Measurements from ENCODE around the gene SRRM1. TPM values are rescaled to one million over a fixed set of nuclear protein-coding genes. Genes with fewer than 3 reads are reported as not detected.
"Not testable (repeated sequence)": the region's sequence is repeated elsewhere in the genome, so short reads cannot be mapped to it uniquely, and the experiment has no call there.

The SRRM1 gene
- total and polyA plus RNA-seq, 4 experiments from 2014 or later = 73.8 to 230 (median 219) TPM

GRCh38 chr1:24698326-24698725 lies 55.2 kb downstream of the SRRM1 start:
- H3K4me3 Mint-ChIP-seq; H3K27me3 Mint-ChIP-seq; H3K27me3 ChIP-seq (ENCODE audit: insufficient read depth, low read length); H3K4me1 Mint-ChIP-seq; H3K27ac ChIP-seq (ENCODE audit: low read depth, low read length); H3K27ac Mint-ChIP-seq; H3K9me3 ChIP-seq (ENCODE audit: control insufficient read depth in 1 of 2, low read length in 2 of 2); H3K4me1 ChIP-seq (ENCODE audit: insufficient read depth, low read length); H3K4me3 ChIP-seq (ENCODE audit: low read length in 2 of 2); POLR2A ChIA-PET (ENCODE audit: partially characterized antibody); H3K36me3 Mint-ChIP-seq; H3K36me3 ChIP-seq (ENCODE audit: insufficient read depth, low read length); intact Hi-C loops (cut with micrococcal nuclease); DNase-seq; H3K9me3 Mint-ChIP-seq: not testable (repeated sequence)
- CTCF ChIA-PET (ENCODE audit: partially characterized antibody) = interaction anchor here (0.7 to 2.6 kb wide), 4 partner anchors 9 to 137 kb away, joined by 3 to 10 read pairs (median 4); no protein-coding TSS in a partner anchor

- intact Hi-C loops (cut with micrococcal nuclease) = no loop called here
- POLR2A ChIA-PET (ENCODE audit: partially characterized antibody) = no interaction called here
- H3K27me3 Mint-ChIP-seq = no peaks in the 10 kb centered on the region
Observed at GRCh38 chr1:24699628-24700027, 56.5 kb downstream of the SRRM1 start.

GRCh38 chr1:24702511-24703293 lies 59.6 kb downstream of the SRRM1 start:
- peaks cover 0 to 2% of the 10 kb centered on the region in 2 donors for H3K27me3 Mint-ChIP-seq
- POLR2A ChIA-PET (ENCODE audit: partially characterized antibody) = no interaction called here
- CTCF ChIA-PET (ENCODE audit: partially characterized antibody) = interaction anchor here (0.6 to 1.0 kb wide), 2 partner anchors 130 to 132 kb away, joined by 3 read pairs; no protein-coding TSS in a partner anchor

More at GRCh38 chr1:24699628-24700027, 56.5 kb downstream of the SRRM1 start:
- Mint-ChIP-seq H3K9me3 (no peaks in the 10 kb centered on the region), H3K4me1 (peaks cover 0 to 6% (median 2%) of the 10 kb centered on the region in 4 donors), H3K27ac (no peak overlapping the region), H3K4me3 (no peak overlapping the region), H3K36me3 (no peaks in the 10 kb centered on the region)
- CTCF ChIA-PET (ENCODE audit: partially characterized antibody) = interaction anchor here (0.9 to 2.1 kb wide), 3 partner anchors 11 to 131 kb away, joined by 3 to 12 read pairs (median 4); no protein-coding TSS in a partner anchor
- Histone ChIP-seq H3K4me3 (ENCODE audit: low read length in 2 of 2) (no peak overlapping the region), H3K27ac (ENCODE audit: low read depth, low read length) (no peak overlapping the region), H3K9me3 (ENCODE audit: control insufficient read depth in 1 of 2, low read length in 2 of 2) (no peaks in the 10 kb centered on the region), H3K4me1 (ENCODE audit: insufficient read depth, low read length) (no peaks in the 10 kb centered on the region), H3K27me3 (ENCODE audit: insufficient read depth, low read length) (no peaks in the 10 kb centered on the region), H3K36me3 (ENCODE audit: insufficient read depth, low read length) (no peaks in the 10 kb centered on the region)
- no peak for DNase-seq

GRCh38 chr1:24704411-24705259 lies 61.5 kb downstream of the SRRM1 start:
- no peak overlapping the region for H3K27ac ChIP-seq (ENCODE audit: low read depth, low read length)
- peaks cover 10% of the 10 kb centered on the region for H3K4me1 ChIP-seq (ENCODE audit: insufficient read depth, low read length)
- H3K27me3 ChIP-seq (ENCODE audit: insufficient read depth, low read length) = no peaks in the 10 kb centered on the region
- H3K9me3 ChIP-seq (ENCODE audit: control insufficient read depth in 1 of 2, low read length in 2 of 2) = no peaks in the 10 kb centered on the region
- Mint-ChIP-seq H3K27ac (peak overlapping the region in 3 of 7 donors; percentile 4 to 80 (median 69)), H3K36me3 (no peaks in the 10 kb centered on the region), H3K4me3 (no peak overlapping the region), H3K4me1 (peaks cover 7 to 14% (median 10%) of the 10 kb centered on the region in 4 donors), H3K9me3 (no peaks in the 10 kb centered on the region), H3K27me3 (peaks cover 0 to 2% of the 10 kb centered on the region in 2 donors)
- POLR2A ChIA-PET (ENCODE audit: partially characterized antibody) = interaction anchor here (0.8 to 1.4 kb wide), 2 partner anchors 8 to 80 kb away, joined by 4 to 5 read pairs; no protein-coding TSS in a partner anchor
- intact Hi-C loops (cut with micrococcal nuclease) = no loop called here
- H3K36me3 ChIP-seq (ENCODE audit: insufficient read depth, low read length) = no peaks in the 10 kb centered on the region
- no peak overlapping the region for H3K4me3 ChIP-seq (ENCODE audit: low read length in 2 of 2)
- CTCF ChIA-PET (ENCODE audit: partially characterized antibody) = interaction anchor here (0.6 to 3.5 kb wide), 3 partner anchors 16 to 345 kb away, joined by 3 to 11 read pairs (median 3); no protein-coding TSS in a partner anchor
- no peak for DNase-seq

More at GRCh38 chr1:24702511-24703293, 59.6 kb downstream of the SRRM1 start:
- H3K36me3 Mint-ChIP-seq = no peaks in the 10 kb centered on the region
- intact Hi-C loops (cut with micrococcal nuclease) = no loop called here
- no peaks in the 10 kb centered on the region for H3K9me3 Mint-ChIP-seq
- DNase-seq = no peak
- H3K36me3 ChIP-seq (ENCODE audit: insufficient read depth, low read length) = no peaks in the 10 kb centered on the region
- no peak overlapping the region for H3K27ac Mint-ChIP-seq
- peaks cover 6 to 9% (median 7%) of the 10 kb centered on the region in 4 donors for H3K4me1 Mint-ChIP-seq
- H3K27ac ChIP-seq (ENCODE audit: low read depth, low read length) = no peak overlapping the region
- H3K9me3 ChIP-seq (ENCODE audit: control insufficient read depth in 1 of 2, low read length in 2 of 2) = no peaks in the 10 kb centered on the region
- no peak overlapping the region for H3K4me3 Mint-ChIP-seq
- H3K4me3 ChIP-seq (ENCODE audit: low read length in 2 of 2) = no peak overlapping the region
- peaks cover 8% of the 10 kb centered on the region for H3K4me1 ChIP-seq (ENCODE audit: insufficient read depth, low read length)
- H3K27me3 ChIP-seq (ENCODE audit: insufficient read depth, low read length) = no peaks in the 10 kb centered on the region

GRCh38 chr1:24705260-24706073 lies 62.4 kb downstream of the SRRM1 start:
- no peaks in the 10 kb centered on the region for H3K9me3 Mint-ChIP-seq
- CTCF ChIA-PET (ENCODE audit: partially characterized antibody) = interaction anchor here (0.6 to 3.5 kb wide), 4 partner anchors 16 to 344 kb away, joined by 3 to 11 read pairs (median 3); no protein-coding TSS in a partner anchor
- peak overlapping the region in 5 of 8 donors; percentile 0 to 60 (median 7) for H3K4me3 Mint-ChIP-seq
- Histone ChIP-seq H3K27me3 (ENCODE audit: insufficient read depth, low read length) (no peaks in the 10 kb centered on the region), H3K27ac (ENCODE audit: low read depth, low read length) (no peak overlapping the region), H3K36me3 (ENCODE audit: insufficient read depth, low read length) (no peaks in the 10 kb centered on the region), H3K4me3 (ENCODE audit: low read length in 2 of 2) (no peak overlapping the region), H3K4me1 (ENCODE audit: insufficient read depth, low read length) (peaks cover 18% of the 10 kb centered on the region), H3K9me3 (ENCODE audit: control insufficient read depth in 1 of 2, low read length in 2 of 2) (no peaks in the 10 kb centered on the region)
- no peaks in the 10 kb centered on the region for H3K36me3 Mint-ChIP-seq
- POLR2A ChIA-PET (ENCODE audit: partially characterized antibody) = interaction anchor here (0.8 to 1.4 kb wide), 2 partner anchors 9 to 79 kb away, joined by 4 to 5 read pairs; no protein-coding TSS in a partner anchor
- peak in 4 of 5 donors; percentile 16 to 45 (median 28) for DNase-seq
- peaks cover 0 to 2% of the 10 kb centered on the region in 2 donors for H3K27me3 Mint-ChIP-seq
- H3K27ac Mint-ChIP-seq = peak overlapping the region in 4 of 7 donors; percentile 60 to 80 (median 64)
- intact Hi-C loops (cut with micrococcal nuclease) = no loop called here
- H3K4me1 Mint-ChIP-seq = peaks cover 10 to 22% (median 16%) of the 10 kb centered on the region in 4 donors

- peaks cover 10 to 22% (median 16%) of the 10 kb centered on the region in 4 donors for H3K4me1 Mint-ChIP-seq
- H3K36me3 ChIP-seq (ENCODE audit: insufficient read depth, low read length); H3K4me3 ChIP-seq (ENCODE audit: low read length in 2 of 2); H3K9me3 Mint-ChIP-seq; H3K27me3 ChIP-seq (ENCODE audit: insufficient read depth, low read length); H3K36me3 Mint-ChIP-seq; H3K27ac ChIP-seq (ENCODE audit: low read depth, low read length); H3K9me3 ChIP-seq (ENCODE audit: control insufficient read depth in 1 of 2, low read length in 2 of 2); DNase-seq; H3K4me3 Mint-ChIP-seq; intact Hi-C loops (cut with micrococcal nuclease); H3K27me3 Mint-ChIP-seq: not testable (repeated sequence)
- POLR2A ChIA-PET (ENCODE audit: partially characterized antibody) = interaction anchor here (1.4 kb wide), 1 partner anchor 10 kb away, joined by 5 read pairs; no protein-coding TSS in a partner anchor
- peak overlapping the region in 1 of 7 donors; percentile 65 for H3K27ac Mint-ChIP-seq
- H3K4me1 ChIP-seq (ENCODE audit: insufficient read depth, low read length) = peaks cover 18% of the 10 kb centered on the region
- CTCF ChIA-PET (ENCODE audit: partially characterized antibody) = interaction anchor here (1.0 to 3.5 kb wide), 2 partner anchors 17 to 125 kb away, joined by 3 to 11 read pairs; no protein-coding TSS in a partner anchor
Observed at GRCh38 chr1:24706074-24706389, 62.9 kb downstream of the SRRM1 start.
